ENCODE measurements around the gene SLC15A5. TPM values are rescaled to one million over a fixed set of nuclear protein-coding genes. Genes with fewer than 3 reads are reported as not detected.

SLC15A5 gene
- total RNA-seq, 1 donor from 2014 or later = not detected

- no peak overlapping the region for H3K4me3 ChIP-seq
- no peak overlapping the region for H3K27ac ChIP-seq
Measured at GRCh38 chr12:16158050-16158449, 119.4 kb downstream of the SLC15A5 start.

GRCh38 chr12:16155938-16156337 lies 121.5 kb downstream of the SLC15A5 start:
- no peak for TF ChIP-seq POLR2AphosphoS5 (IDR thresholded peaks at IDR 0.05; ENCODE audit: insufficient read depth in 1 of 2, low read depth in 1 of 2)
- TF ChIP-seq, protein P1, sequence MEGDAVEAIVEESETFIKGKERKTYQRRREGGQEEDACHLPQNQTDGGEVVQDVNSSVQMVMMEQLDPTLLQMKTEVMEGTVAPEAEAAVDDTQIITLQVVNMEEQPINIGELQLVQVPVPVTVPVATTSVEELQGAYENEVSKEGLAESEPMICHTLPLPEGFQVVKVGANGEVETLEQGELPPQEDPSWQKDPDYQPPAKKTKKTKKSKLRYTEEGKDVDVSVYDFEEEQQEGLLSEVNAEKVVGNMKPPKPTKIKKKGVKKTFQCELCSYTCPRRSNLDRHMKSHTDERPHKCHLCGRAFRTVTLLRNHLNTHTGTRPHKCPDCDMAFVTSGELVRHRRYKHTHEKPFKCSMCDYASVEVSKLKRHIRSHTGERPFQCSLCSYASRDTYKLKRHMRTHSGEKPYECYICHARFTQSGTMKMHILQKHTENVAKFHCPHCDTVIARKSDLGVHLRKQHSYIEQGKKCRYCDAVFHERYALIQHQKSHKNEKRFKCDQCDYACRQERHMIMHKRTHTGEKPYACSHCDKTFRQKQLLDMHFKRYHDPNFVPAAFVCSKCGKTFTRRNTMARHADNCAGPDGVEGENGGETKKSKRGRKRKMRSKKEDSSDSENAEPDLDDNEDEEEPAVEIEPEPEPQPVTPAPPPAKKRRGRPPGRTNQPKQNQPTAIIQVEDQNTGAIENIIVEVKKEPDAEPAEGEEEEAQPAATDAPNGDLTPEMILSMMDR (IDR thresholded peaks at IDR 0.05) = no peak
- TF ChIP-seq POLR2A (IDR thresholded peaks at IDR 0.05) = no peak
- Histone ChIP-seq H3K9me3 (no peaks in the 10 kb centered on the region), H3K27me3 (no peaks in the 10 kb centered on the region), H3K4me3 (no peak overlapping the region), H3K36me3 (no peaks in the 10 kb centered on the region), H3K27ac (no peak overlapping the region), H3K4me1 (no peaks in the 10 kb centered on the region)
- DNase-seq (ENCODE audit: extremely low spot score in 2 of 2) = no peak
- intact Hi-C loops (cut with DNase I) = no loop called here

More at GRCh38 chr12:16158050-16158449, 119.4 kb downstream of the SLC15A5 start:
- no peak for DNase-seq (ENCODE audit: extremely low spot score in 2 of 2)
- H3K9me3 ChIP-seq = no peaks in the 10 kb centered on the region
- intact Hi-C loops (cut with DNase I) = no loop called here
- no peaks in the 10 kb centered on the region for H3K36me3 ChIP-seq
- H3K27me3 ChIP-seq = no peaks in the 10 kb centered on the region
- TF ChIP-seq, protein P1 (IDR thresholded peaks at IDR 0.05) = no peak
- TF ChIP-seq POLR2A (IDR thresholded peaks at IDR 0.05) (no peak), POLR2AphosphoS5 (IDR thresholded peaks at IDR 0.05; ENCODE audit: insufficient read depth in 1 of 2, low read depth in 1 of 2) (no peak)
- H3K4me1 ChIP-seq = no peaks in the 10 kb centered on the region

- TF ChIP-seq, protein P1 (IDR thresholded peaks at IDR 0.05) = no peak
- TF ChIP-seq POLR2AphosphoS5 (IDR thresholded peaks at IDR 0.05; ENCODE audit: insufficient read depth in 1 of 2, low read depth in 1 of 2) = no peak
- TF ChIP-seq POLR2A (IDR thresholded peaks at IDR 0.05) = no peak
- no peaks in the 10 kb centered on the region for H3K36me3 ChIP-seq
- intact Hi-C loops (cut with DNase I) = no loop called here
- no peak overlapping the region for H3K4me3 ChIP-seq
- no peaks in the 10 kb centered on the region for H3K9me3 ChIP-seq
- H3K4me1 ChIP-seq = no peaks in the 10 kb centered on the region
- H3K27me3 ChIP-seq = no peaks in the 10 kb centered on the region
- no peak for DNase-seq (ENCODE audit: extremely low spot score in 2 of 2)
- no peak overlapping the region for H3K27ac ChIP-seq
Measured at GRCh38 chr12:16154990-16155389, 122.5 kb downstream of the SLC15A5 start.

DNA sequence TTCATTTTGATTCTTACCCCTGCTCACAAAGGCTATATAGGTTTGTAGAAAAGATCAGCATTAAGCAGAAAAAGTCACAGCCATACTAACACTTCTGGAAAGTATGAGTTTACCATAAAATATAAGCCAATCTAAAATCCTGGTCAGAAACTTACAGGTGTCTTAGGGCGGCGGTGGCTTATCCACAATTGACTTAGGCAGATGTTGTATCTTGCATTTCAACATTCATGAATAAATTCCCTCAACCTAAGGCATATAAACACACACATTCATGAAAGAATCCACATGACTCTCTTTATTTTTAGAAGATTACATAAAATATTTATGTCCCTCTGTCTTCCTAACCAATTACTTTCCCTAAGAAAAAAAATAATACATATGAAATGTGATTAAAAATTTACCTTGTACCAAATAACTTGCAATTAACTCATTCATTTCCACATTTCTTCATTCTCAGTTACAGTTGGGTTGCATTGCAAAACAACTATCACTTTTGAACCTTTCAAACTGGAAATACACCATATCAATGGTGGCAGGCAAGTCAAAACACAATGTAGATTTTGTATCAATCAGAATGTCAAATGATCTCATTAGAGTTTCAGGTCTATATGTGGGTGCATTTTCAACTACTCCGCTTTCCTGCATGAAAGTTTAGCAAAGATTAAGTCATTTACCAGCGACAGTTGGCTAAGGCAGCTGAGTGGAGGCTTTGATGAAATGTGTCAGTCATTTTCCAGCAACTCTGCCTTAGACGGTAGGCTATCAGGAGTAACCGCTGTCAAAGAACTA lies 124.4 kb downstream of the SLC15A5 start:
- H3K4me1 ChIP-seq = no peaks in the 10 kb centered on the region
- TF ChIP-seq, protein P1 (IDR thresholded peaks at IDR 0.05) = no peak
- no peak for TF ChIP-seq POLR2A (IDR thresholded peaks at IDR 0.05)
- intact Hi-C loops (cut with DNase I) = no loop called here
- H3K9me3 ChIP-seq = no peaks in the 10 kb centered on the region
- no peaks in the 10 kb centered on the region for H3K36me3 ChIP-seq
- H3K27me3 ChIP-seq = no peaks in the 10 kb centered on the region
- H3K4me3 ChIP-seq = no peak overlapping the region
- H3K27ac ChIP-seq = no peak overlapping the region
- DNase-seq (ENCODE audit: extremely low spot score in 2 of 2) = no peak

- intact Hi-C loops (cut with DNase I) = no loop called here
- TF ChIP-seq POLR2A (IDR thresholded peaks at IDR 0.05) (no peak), POLR2AphosphoS5 (IDR thresholded peaks at IDR 0.05; ENCODE audit: insufficient read depth in 1 of 2, low read depth in 1 of 2) (no peak)
- TF ChIP-seq, protein P1 (IDR thresholded peaks at IDR 0.05) = no peak
- Histone ChIP-seq H3K36me3 (no peaks in the 10 kb centered on the region), H3K4me3 (no peak overlapping the region), H3K27me3 (no peaks in the 10 kb centered on the region), H3K9me3 (no peaks in the 10 kb centered on the region), H3K4me1 (no peaks in the 10 kb centered on the region), H3K27ac (no peak overlapping the region)
- DNase-seq (ENCODE audit: extremely low spot score in 2 of 2) = no peak
Measured at GRCh38 chr12:16150276-16150675, 127.2 kb downstream of the SLC15A5 start.

All from vagina (tissue), 2 donors.